CD4-positive, alpha-beta T cell treated with Interleukin-15 for 1 hour (primary cell): ENCODE measurements around the gene PROS1.
"Not testable (repeated sequence)": the region's sequence is repeated elsewhere in the genome, so short reads cannot be mapped to it uniquely, and the experiment has no call there.

Experiments
- DNase-seq: peaks from one replicate; pipeline ENCODE4 v3.0.0-alpha.2; 2020

The PROS1 gene

DNA sequence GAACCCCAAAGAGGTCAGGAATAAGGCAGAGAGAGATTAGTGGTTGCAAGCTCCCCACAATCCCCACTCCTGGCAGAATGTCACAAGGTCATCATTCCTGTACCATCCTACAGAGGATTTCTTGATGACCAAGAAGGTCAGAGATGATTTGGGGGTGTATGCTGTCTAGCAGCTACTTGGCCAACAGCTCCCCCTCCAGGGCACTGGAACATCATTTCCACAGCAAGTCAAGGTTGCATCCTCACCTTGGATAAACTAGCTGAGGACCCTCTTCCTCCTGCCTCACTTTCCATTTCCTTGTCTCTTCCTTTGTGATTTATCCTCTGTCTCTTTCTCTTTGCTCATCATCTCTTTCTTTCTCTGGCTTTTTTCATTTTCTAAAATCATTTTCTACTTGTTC lies 106.3 kb downstream of the PROS1 start:
- DNase-seq, result no peak

DNA sequence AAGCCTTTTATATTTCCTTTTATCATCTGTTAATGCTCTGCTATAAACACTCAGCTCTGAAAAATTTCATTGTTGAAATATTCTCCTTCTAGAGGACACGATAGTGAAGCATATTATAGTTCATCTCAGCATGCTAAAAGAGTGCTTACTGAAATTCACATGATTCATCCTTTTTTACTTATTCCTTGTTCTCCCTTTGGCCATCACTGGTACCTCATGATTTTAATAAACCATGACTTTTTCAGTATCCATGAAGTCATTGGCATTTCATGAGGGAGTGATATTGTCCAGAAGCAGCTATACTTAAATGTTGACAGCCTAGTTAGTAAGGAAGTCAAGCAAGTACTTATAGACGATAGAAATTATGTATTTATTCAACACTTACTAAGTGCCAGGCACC lies 112.7 kb downstream of the PROS1 start:
- DNase-seq, result no peak

DNA sequence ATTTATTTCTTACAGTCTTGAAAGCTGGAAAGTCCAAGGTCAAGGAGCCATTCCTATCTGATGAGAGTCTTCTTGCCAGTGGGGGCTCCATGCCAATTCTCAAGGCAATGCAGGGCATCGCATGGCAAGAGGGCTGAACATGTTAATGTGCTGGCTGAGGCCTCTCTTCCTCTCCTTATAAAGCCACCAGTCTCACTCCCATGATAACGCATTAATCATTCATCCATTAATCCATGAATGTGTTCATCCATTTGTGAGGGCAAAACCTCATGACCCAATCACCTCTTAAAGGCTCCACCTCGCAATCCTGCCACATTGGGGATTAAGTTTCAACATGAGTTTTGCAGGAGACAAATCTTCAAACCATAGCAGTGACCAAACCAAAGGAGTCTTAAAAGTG lies 118.3 kb downstream of the PROS1 start:
- no peak for DNase-seq

DNA sequence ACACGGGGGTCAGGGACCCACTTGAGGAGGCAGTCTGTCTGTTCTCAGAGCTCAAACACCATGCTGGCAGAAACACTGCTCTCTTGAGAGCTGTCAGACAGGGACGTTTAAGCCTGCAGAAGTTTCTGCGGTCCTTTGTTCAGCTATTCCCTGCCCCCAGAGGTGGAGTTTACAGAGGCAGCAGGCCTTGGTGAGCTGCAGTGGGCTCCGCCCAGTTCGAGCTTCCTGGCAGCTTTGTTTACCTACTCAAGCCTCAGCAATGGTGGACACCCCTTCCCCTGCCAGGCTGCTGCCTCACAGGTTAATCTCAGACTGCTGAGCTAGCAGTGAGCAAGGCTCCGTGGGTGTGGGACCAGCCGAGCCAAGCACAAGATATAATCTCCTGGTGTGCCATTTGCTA lies 121.5 kb downstream of the PROS1 start:
- DNase-seq, result not testable (repeated sequence)

DNA sequence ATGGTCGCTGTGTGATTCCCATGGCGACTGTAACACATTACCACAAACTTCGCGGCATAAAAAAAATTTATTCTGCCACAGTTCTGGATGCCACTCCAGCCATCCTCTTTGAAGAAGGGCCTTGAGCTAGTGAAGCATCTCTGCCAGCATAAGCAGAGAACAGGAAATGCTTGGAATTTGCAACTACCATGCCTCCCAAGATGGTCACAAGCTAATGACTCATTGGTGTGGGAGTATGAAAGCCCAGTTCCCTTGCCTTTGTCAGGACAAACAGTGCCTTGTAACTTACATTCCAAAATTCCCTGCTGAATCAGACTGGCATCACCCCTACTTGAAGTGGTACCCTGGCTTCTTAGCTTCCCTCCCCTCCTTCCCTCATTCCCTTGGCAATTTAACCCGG lies 129.7 kb downstream of the PROS1 start:
- no peak for DNase-seq

- DNase-seq, result not testable (repeated sequence)
These were observed 134.5 kb downstream of the PROS1 start for GRCh38 chr3:93839193-93839592.
